Peyer's patch (tissue), 4 donors: ENCODE data around the gene IMPG1. TPM values are rescaled to one million over a fixed set of nuclear protein-coding genes. Genes with fewer than 3 reads are reported as not detected.

Source experiments
- DNase-seq, 3 donors: peaks; one replicate each; pipeline ENCODE4 v3.0.0-alpha.2; 2017 to 2019
- H3K27ac ChIP-seq, 4 donors: fragments of 200-600 bp; sonication (generic); one replicate each; pipeline ENCODE4 v1.5.1; 2016 to 2019
- H3K27me3 ChIP-seq, 2 donors: fragments of 200-600 bp; sonication (generic); one replicate each; pipeline ENCODE4 v1.5.1; 2019
- H3K36me3 ChIP-seq, 3 donors: fragments of 200-600 bp; sonication (generic); one replicate each; pipeline ENCODE4 v1.5.1; 2016 to 2019
- H3K4me1 ChIP-seq, 4 donors: fragments of 200-600 bp; sonication (generic); one replicate each; pipeline ENCODE4 v1.5.1; 2016 to 2019
- H3K4me3 ChIP-seq, 4 donors: fragments of 200-600 bp; sonication (generic); 1 replicate in 3 of 4; 2 replicates in 1 of 4; pipeline ENCODE4 v1.5.1; 2016 to 2019; ENCODE audit warnings: mild to moderate bottlenecking in 1 of 4
- H3K9me3 ChIP-seq, 4 donors: fragments of 200-600 bp; sonication (generic); one replicate each; pipeline ENCODE4 v1.5.1; 2016 to 2019; ENCODE audit warnings: mild to moderate bottlenecking in 1 of 4
- CTCF ChIP-seq, 6 experiments: fragments of 450-650 bp in 4 of 6; fragments of 200-600 bp in 2 of 6; sonication (generic) in 1 of 6; IDR thresholded peaks; one replicate each; pipeline ENCODE4 v1.5.1; 2017 to 2019; ENCODE audit warnings: antibody characterized with exemption in 6 of 6, mild to moderate bottlenecking in 3 of 6, moderate library complexity in 1 of 6
- POLR2A ChIP-seq, 2 donors: fragments of 450-650 bp; IDR thresholded peaks; one replicate each; pipeline ENCODE4 v1.5.1; 2017; ENCODE audit warnings: antibody characterized with exemption in 2 of 2, mild to moderate bottlenecking in 2 of 2, moderate library complexity in 2 of 2
- total RNA-seq, 4 donors: library from RNA; depleted of rRNA; stranded (reverse); fragments of >200 nt; gene quantifications; one replicate each; pipeline ENCODE4 v1.1.0, GENCODE V29; 2016

The IMPG1 gene
- not detected for total RNA-seq

DNA sequence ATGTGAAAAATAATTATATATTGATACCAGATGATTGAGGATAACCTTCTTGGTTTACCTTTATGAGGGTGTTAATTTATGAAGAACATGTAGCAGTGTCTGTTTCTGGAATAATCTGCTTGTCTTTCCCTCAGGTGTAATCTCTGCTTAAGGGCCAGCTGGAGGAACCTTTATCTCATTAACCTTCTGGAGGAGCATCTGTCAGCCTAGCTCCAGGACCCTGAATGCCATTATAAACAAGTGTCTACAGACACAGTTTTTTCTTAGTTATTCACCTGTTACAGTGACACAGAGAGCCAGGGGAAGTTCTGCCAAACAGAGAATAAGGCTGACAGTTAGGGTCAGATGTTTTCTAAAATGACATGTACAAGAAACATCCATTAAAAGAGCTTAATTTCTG lies at the start of gene IMPG1:
Gene IMPG1, minus strand, starts transcription at position 101 of the 400 bp plus-strand sequence. CDS start 174 bp downstream, outside the sequence.
- H3K27ac ChIP-seq, result no peak within 1 kb of the TSS
- no peaks in the 10 kb centered on the region for H3K27me3 ChIP-seq
- H3K4me1 ChIP-seq, result no peaks in the 10 kb centered on the region
- H3K36me3 ChIP-seq, result no peaks in the 10 kb centered on the region
- no peak within 1 kb of the TSS for H3K4me3 ChIP-seq
- no peak for DNase-seq
- no peak for TF ChIP-seq CTCF (IDR thresholded peaks at IDR 0.05)
- no peak for TF ChIP-seq POLR2A (IDR thresholded peaks at IDR 0.05)
- H3K9me3 ChIP-seq, result no peaks in the 10 kb centered on the region

DNA sequence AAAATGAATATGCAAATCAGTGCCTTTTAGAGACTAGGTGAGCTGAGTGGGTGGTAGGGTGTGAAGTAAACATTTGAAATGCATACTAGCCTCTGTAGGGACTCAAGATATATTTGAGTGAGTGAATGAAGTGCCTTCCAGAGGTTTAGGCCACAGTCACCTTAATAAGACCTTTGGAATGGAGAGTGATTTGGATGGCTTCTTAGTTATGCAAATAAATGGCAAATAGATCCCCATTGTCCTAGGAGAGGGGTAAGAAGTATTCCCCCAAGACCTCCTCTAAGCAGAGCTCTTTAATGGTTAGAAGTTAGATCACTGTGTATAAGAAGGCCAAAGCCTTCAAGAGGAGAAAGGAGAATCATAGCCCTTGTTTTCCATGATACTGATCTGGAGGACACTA lies 47.8 kb upstream of the IMPG1 start:
- Histone ChIP-seq H3K4me1 (no peaks in the 10 kb centered on the region), H3K27me3 (no peaks in the 10 kb centered on the region), H3K9me3 (no peaks in the 10 kb centered on the region), H3K36me3 (no peaks in the 10 kb centered on the region), H3K4me3 (no peak overlapping the region), H3K27ac (no peak overlapping the region)
- DNase-seq, result no peak
- TF ChIP-seq CTCF (IDR thresholded peaks at IDR 0.05) (no peak), POLR2A (IDR thresholded peaks at IDR 0.05) (no peak)

- no peak for DNase-seq
- Histone ChIP-seq H3K4me1 (no peaks in the 10 kb centered on the region), H3K36me3 (no peaks in the 10 kb centered on the region), H3K4me3 (no peak overlapping the region), H3K27me3 (no peaks in the 10 kb centered on the region), H3K9me3 (no peaks in the 10 kb centered on the region), H3K27ac (no peak overlapping the region)
- TF ChIP-seq CTCF (IDR thresholded peaks at IDR 0.05) (no peak), POLR2A (IDR thresholded peaks at IDR 0.05) (no peak)
Measured at GRCh38 chr6:76073281-76073680, 819 bp upstream of the IMPG1 start.

DNA sequence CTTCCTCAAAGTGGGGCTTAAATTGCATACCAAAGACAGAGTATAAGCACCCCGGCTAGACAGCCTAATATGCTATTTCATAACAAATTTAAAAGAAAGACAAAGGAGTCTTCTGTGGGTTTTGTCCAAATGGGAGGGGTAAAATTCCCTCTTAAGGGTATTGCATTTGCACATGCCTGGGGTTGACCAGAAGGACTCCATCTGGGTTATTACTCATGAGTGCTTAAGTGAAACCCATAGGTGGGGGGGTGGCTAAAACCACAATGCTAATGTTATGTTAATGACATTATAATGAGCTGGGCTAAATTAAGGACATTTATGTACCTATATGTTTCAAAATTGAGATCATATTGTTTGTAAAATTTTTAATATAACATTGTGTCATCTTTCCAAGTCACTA lies 15.0 kb downstream of the IMPG1 start:
- Histone ChIP-seq H3K27ac (no peak overlapping the region), H3K27me3 (no peaks in the 10 kb centered on the region), H3K36me3 (no peaks in the 10 kb centered on the region), H3K9me3 (no peaks in the 10 kb centered on the region), H3K4me3 (no peak overlapping the region), H3K4me1 (no peaks in the 10 kb centered on the region)
- DNase-seq, result no peak
- no peak for TF ChIP-seq POLR2A (IDR thresholded peaks at IDR 0.05)
- no peak for TF ChIP-seq CTCF (IDR thresholded peaks at IDR 0.05)

GRCh38 chr6:76052314-76052713 lies 20.1 kb downstream of the IMPG1 start:
- no peaks in the 10 kb centered on the region for H3K4me1 ChIP-seq
- DNase-seq, result no peak
- H3K4me3 ChIP-seq, result no peak overlapping the region
- no peaks in the 10 kb centered on the region for H3K27me3 ChIP-seq
- no peak for TF ChIP-seq CTCF (IDR thresholded peaks at IDR 0.05)
- no peak for TF ChIP-seq POLR2A (IDR thresholded peaks at IDR 0.05)
- no peak overlapping the region for H3K27ac ChIP-seq
- no peaks in the 10 kb centered on the region for H3K36me3 ChIP-seq
- H3K9me3 ChIP-seq, result no peaks in the 10 kb centered on the region

GRCh38 chr6:76043690-76044089 lies 28.8 kb downstream of the IMPG1 start:
- Histone ChIP-seq H3K9me3 (no peaks in the 10 kb centered on the region), H3K27ac (no peak overlapping the region)

More at GRCh38 chr6:76043690-76044089, 28.8 kb downstream of the IMPG1 start:
- TF ChIP-seq POLR2A (IDR thresholded peaks at IDR 0.05), result no peak
- TF ChIP-seq CTCF (IDR thresholded peaks at IDR 0.05), result no peak
- DNase-seq, result no peak
- H3K4me1 ChIP-seq, result no peaks in the 10 kb centered on the region
- H3K36me3 ChIP-seq, result no peaks in the 10 kb centered on the region
- no peaks in the 10 kb centered on the region for H3K27me3 ChIP-seq
- no peak overlapping the region for H3K4me3 ChIP-seq
